DND-41 (cell line): ENCODE results near the gene MFSD12.

Experiments
- ATAC-seq: fragments of 200-7000 bp; cut with Tn5 transposase; 3 replicates; pipeline ENCODE4 v1.9.1; 2021; ENCODE audit warnings: low read depth; ENCODE audit not compliant: insufficient read depth
- DNase-seq: peaks from one replicate; pipeline ENCODE4 v3.0.0-alpha.2; 2020
- H2AFZ ChIP-seq: 2 replicates; pipeline ENCODE4 v1.6.0; 2012; ENCODE audit warnings: low read depth, low read length
- H3K27ac ChIP-seq: 2 replicates; pipeline ENCODE4 v1.5.1; 2012; ENCODE audit warnings: low read length, inconsistent platforms
- H3K27me3 ChIP-seq: fragments of 200-600 bp; sonication (generic); 2 replicates; pipeline ENCODE4 v1.6.0; 2012; ENCODE audit warnings: low read length, mild to moderate bottlenecking, inconsistent platforms; ENCODE audit not compliant: insufficient read depth, poor library complexity
- H3K36me3 ChIP-seq: 2 replicates; pipeline ENCODE4 v1.5.1; 2012; ENCODE audit warnings: low read length, inconsistent platforms; ENCODE audit not compliant: insufficient read depth
- H3K4me1 ChIP-seq: 2 replicates; pipeline ENCODE4 v1.5.1; 2012; ENCODE audit warnings: mild to moderate bottlenecking, low read length; ENCODE audit not compliant: insufficient read depth
- H3K4me2 ChIP-seq: 2 replicates; pipeline ENCODE4 v1.6.0; 2012; ENCODE audit warnings: mild to moderate bottlenecking, moderate library complexity, low read length, inconsistent platforms; ENCODE audit not compliant: insufficient read depth
- H3K4me3 ChIP-seq, 2 experiments: fragments of 200-600 bp in 1 of 2; shearing (Covaris generic) in 1 of 2; 2 replicates each; pipeline ENCODE4 v1.5.1; 2012 to 2016; ENCODE audit warnings: inconsistent platforms in 2 of 2, low read length in 2 of 2, mild to moderate bottlenecking in 2 of 2, low read depth in 1 of 2, moderate library complexity in 1 of 2
- H3K79me2 ChIP-seq: 2 replicates; pipeline ENCODE4 v1.6.0; 2012; ENCODE audit warnings: low read length, inconsistent platforms; ENCODE audit not compliant: insufficient read depth
- H3K9ac ChIP-seq: 2 replicates; pipeline ENCODE4 v1.6.0; 2012; ENCODE audit warnings: low read depth, mild to moderate bottlenecking, inconsistent platforms, low read length, moderate library complexity
- H3K9me3 ChIP-seq: 2 replicates; pipeline ENCODE4 v1.5.1; 2012; ENCODE audit warnings: low read length, moderate library complexity, mild to moderate bottlenecking, inconsistent platforms; ENCODE audit not compliant: insufficient read depth, severe bottlenecking
- H4K20me1 ChIP-seq: 2 replicates; pipeline ENCODE4 v1.6.0; 2012; ENCODE audit warnings: low read length; ENCODE audit not compliant: insufficient read depth
- CTCF ChIP-seq: IDR thresholded peaks from 2 replicates; pipeline ENCODE4 v1.5.1; 2012; ENCODE audit warnings: borderline replicate concordance, low read length, moderate library complexity, mild to moderate bottlenecking; ENCODE audit not compliant: poor library complexity, severe bottlenecking; ENCODE audit errors: extremely low read depth
- EZH2 ChIP-seq: IDR thresholded peaks from 3 replicates; pipeline ENCODE4 v1.6.1; 2012; ENCODE audit warnings: borderline replicate concordance, low read depth, mild to moderate bottlenecking, moderate library complexity, low read length, inconsistent platforms; ENCODE audit not compliant: severe bottlenecking

Gene MFSD12

DNA sequence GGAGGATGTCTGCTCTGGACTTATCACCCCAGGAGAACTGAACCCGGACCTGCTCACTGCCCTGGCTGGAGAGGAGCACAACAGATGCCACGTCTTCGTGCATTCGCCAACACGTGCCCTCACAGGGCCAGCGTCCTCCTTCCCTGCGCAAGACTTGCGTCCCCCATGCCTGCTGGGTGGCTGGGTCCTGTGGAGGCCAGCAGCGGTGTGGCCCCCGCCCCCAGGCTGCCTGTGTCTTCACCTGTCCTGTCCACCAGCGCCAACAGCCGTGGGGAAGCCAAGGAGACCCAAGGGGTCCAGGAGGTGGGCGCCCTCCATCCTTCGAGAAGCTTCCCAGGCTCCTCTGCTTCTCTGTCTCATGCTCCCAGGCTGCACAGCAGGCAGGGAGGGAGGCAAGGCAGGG lies 21.8 kb downstream of the MFSD12 start:
- no peak for TF ChIP-seq EZH2
- no peak for TF ChIP-seq CTCF
- Histone ChIP-seq H3K27ac (no peak overlapping the region), H3K9me3 (no peaks in the 10 kb centered on the region), H3K27me3 (no peaks in the 10 kb centered on the region), H3K79me2 (no peaks in the 10 kb centered on the region), H2AFZ (no peak overlapping the region), H3K4me3 (no peak overlapping the region), H3K9ac (no peak overlapping the region), H3K4me2 (no peak overlapping the region), H3K36me3 (peaks cover 83% of the 10 kb centered on the region), H3K4me1 (no peaks in the 10 kb centered on the region), H4K20me1 (peaks cover 43% of the 10 kb centered on the region)
- DNase-seq (no peak), ATAC-seq (no peak)

DNA sequence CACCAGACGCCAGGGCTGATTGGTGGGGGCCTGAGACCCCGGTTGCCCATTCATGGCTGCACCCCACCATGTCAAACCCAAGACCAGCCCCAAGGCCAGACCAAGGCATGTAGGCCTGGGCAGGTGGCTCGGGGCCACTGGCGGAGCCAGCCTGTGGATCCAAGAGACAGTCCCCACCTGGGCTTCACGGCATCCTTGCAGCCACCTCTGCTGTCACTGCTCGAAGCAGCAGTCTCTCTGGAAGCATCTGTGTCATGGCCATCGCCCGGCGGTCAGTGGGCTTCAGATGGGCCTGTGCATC lies 22.2 kb downstream of the MFSD12 start:
- no peak overlapping the region for H3K27ac ChIP-seq
- no peak for ATAC-seq
- TF ChIP-seq CTCF (no peak), EZH2 (no peak)
- H3K4me2 ChIP-seq = no peak overlapping the region
- no peak for DNase-seq
- no peaks in the 10 kb centered on the region for H3K79me2 ChIP-seq
- peaks cover 43% of the 10 kb centered on the region for H4K20me1 ChIP-seq
- no peak overlapping the region for H2AFZ ChIP-seq
- H3K4me1 ChIP-seq = no peaks in the 10 kb centered on the region
- no peaks in the 10 kb centered on the region for H3K9me3 ChIP-seq
- H3K27me3 ChIP-seq = no peaks in the 10 kb centered on the region
- no peak overlapping the region for H3K4me3 ChIP-seq
- H3K36me3 ChIP-seq = peaks cover 86% of the 10 kb centered on the region
- H3K9ac ChIP-seq = no peak overlapping the region

GRCh38 chr19:3534375-3535234 lies 22.8 kb downstream of the MFSD12 start:
- peaks cover 43% of the 10 kb centered on the region for H4K20me1 ChIP-seq
- no peaks in the 10 kb centered on the region for H3K79me2 ChIP-seq
- no peak overlapping the region for H2AFZ ChIP-seq
- no peaks in the 10 kb centered on the region for H3K9me3 ChIP-seq
- H3K9ac ChIP-seq = no peak overlapping the region
- H3K4me3 ChIP-seq = no peak overlapping the region
- no peaks in the 10 kb centered on the region for H3K4me1 ChIP-seq
- H3K27ac ChIP-seq = no peak overlapping the region
- no peak for DNase-seq
- TF ChIP-seq CTCF (no peak), EZH2 (no peak)
- H3K36me3 ChIP-seq = peaks cover 85% of the 10 kb centered on the region
- no peaks in the 10 kb centered on the region for H3K27me3 ChIP-seq
- no peak overlapping the region for H3K4me2 ChIP-seq
- no peak for ATAC-seq
